ENCODE results near the gene NELFA.

NELFA gene

DNA sequence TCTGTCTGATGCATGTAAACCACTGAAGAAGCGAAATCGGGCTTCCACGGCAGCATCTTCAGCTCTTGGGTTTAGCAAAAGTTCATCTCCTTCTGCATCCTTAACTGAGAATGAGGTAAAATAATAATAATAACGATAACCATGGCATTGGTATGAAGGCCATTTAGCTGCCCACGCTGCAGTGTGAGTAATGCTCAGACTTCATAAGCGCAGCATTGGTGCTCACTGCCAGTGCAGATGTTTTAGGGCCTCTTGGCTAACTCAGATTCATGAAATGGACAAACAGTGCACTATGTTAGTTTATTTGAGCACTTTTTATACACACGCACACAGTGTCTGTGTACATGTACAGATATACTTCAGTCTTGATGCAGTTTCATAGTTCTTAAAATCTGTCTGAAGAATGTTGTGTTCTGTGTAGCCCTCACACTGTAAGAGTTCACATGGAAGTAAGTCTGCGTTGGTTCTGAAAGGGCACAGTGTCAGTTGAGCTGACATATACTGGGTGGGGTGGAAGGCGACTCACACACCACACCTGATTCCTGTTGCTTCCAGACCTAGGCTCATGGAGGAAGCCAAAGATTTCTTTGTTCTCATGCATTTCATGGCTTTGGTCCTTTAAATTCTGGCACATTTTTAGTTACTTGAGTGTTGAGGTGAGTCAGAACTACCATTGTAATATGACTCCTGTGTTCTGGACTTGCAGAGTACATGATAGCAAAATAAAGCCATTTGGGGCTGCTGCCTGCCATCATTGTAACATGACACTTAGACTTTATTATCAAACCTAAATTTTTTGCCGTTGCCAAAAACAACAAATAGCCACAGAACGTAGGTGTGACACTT is 68.9 kb downstream of the NELFA start:
- FAIRE-seq (no peak), DNase-seq (ENCODE audit: low spot score) (peak; percentile 51)

- FAIRE-seq: no peak
- DNase-seq (ENCODE audit: low spot score): no peak
These were observed 70.7 kb downstream of the NELFA start for GRCh38 chr4:1938027-1938426.

DNA sequence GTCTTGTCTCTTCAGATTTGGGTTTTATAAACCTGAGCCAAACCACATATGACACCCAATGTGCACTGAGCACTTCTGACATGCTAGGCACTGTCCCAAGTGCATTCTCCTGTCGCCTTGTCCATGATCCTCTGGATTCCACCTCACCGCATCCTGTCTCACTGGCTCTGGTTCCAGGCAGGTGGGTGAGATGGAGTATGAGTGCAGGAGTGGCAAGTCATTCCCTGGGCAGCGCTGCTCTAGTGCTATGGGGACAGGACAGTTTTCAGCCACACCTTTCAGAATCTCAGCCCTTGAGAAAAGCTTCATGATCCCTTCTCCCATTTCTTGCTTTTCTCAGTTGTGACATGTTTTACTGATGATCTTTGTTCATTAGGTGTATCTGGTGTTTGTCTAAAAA is 71.2 kb downstream of the NELFA start:
- DNase-seq (ENCODE audit: low spot score) (no peak), FAIRE-seq (no peak)

GRCh38 chr4:1933700-1934099 is 75.1 kb downstream of the NELFA start:
- FAIRE-seq: no peak

GRCh38 chr4:1932736-1933135 is 76.0 kb downstream of the NELFA start:
- no peak for FAIRE-seq
- DNase-seq (ENCODE audit: low spot score): no peak

More at GRCh38 chr4:1933700-1934099, 75.1 kb downstream of the NELFA start:
- no peak for DNase-seq (ENCODE audit: low spot score)
